Measurements from ENCODE around the gene ZNF552. TPM values are rescaled to one million over a fixed set of nuclear protein-coding genes. Genes with fewer than 3 reads are reported as not detected.

The ZNF552 gene
- total and polyA plus RNA-seq, 2 of the 8 experiments (the other 6 are each of a cell fraction or from before 2014, with no cell fraction given), result 5.9 to 11.6 TPM

DNA sequence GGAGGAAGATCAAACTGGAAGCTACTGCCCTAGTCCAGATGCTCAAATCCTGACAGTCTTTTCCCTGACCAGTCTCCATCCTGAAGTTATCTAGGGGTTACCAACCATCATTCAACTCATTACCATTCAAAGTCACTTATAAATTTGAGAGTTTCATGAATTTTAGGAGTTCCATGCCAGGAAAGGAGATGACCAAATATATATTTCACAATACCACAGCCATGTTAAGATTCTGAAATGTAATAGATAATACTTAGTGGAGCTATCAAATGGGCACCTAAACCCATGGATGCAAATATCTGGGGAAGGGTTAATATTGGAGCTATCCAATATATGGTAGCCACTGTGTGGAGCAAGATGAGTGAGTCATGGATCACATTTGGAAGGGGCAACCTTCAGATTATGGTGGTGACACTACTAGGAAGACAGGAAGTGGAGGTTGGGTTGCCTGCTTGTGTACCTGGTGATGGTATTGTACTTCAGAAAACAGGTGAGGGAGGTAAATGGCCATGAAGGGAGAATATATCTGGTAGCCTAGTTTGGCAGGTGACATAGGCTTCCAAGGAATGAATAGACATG lies 26.5 kb downstream of the ZNF552 start:
- Histone ChIP-seq H3K9me3 (ENCODE audit: insufficient read depth in 2 of 2, low read depth in 1 of 2, low read length in 1 of 2) (no peaks in the 10 kb centered on the region), H2BK15ac (ENCODE audit: low read length) (no peak overlapping the region), H4K91ac (replicated peaks; ENCODE audit: insufficient read length, low read length) (no peak overlapping the region), H3K14ac (ENCODE audit: insufficient read length) (no peak overlapping the region), H3K23me2 (ENCODE audit: low read depth, low read length) (no peaks in the 10 kb centered on the region), H2BK20ac (ENCODE audit: low read length) (no peak overlapping the region), H3K27ac (ENCODE audit: low read depth, low read length) (no peak overlapping the region), H3K4me1 (replicated peaks in 1 of 4; ENCODE audit: control insufficient read depth in 3 of 4, insufficient read depth in 4 of 4, low read length in 3 of 4) (peaks cover 0 to 2% (median 0%) of the 10 kb centered on the region in 4 experiments; a peak in 1 of 7 replicates), H2BK5ac (ENCODE audit: low read depth, low read length) (no peak overlapping the region), H2BK12ac (ENCODE audit: low read depth, low read length) (no peak overlapping the region), H2AK5ac (ENCODE audit: low read depth, low read length) (no peak overlapping the region), H3K79me2 (ENCODE audit: control insufficient read depth in 1 of 2, insufficient read depth in 2 of 2, low read length in 2 of 2) (peaks cover 3 to 4% of the 10 kb centered on the region in 2 experiments; a peak in 2 of 4 replicates), H3K9ac (replicated peaks in 1 of 4; ENCODE audit: extremely low read depth in 1 of 4, low read depth in 3 of 4, low read length in 3 of 4) (no peak overlapping the region), H3K4ac (replicated peaks; ENCODE audit: insufficient read length, low read depth, low read length) (no peak overlapping the region), H4K8ac (ENCODE audit: extremely low read depth, insufficient read depth, low read length) (no peak overlapping the region), H3K18ac (ENCODE audit: extremely low read depth, low read length) (no peak overlapping the region), H2BK120ac (replicated peaks; ENCODE audit: low read depth, low read length) (no peak overlapping the region), H3K27me3 (replicated peaks in 1 of 4; ENCODE audit: control insufficient read depth in 3 of 4, extremely low read depth in 1 of 4, insufficient read depth in 3 of 4, low read length in 3 of 4) (no peaks in the 10 kb centered on the region), H3K23ac (ENCODE audit: insufficient read length) (no peak overlapping the region), H2AFZ (ENCODE audit: low read length) (no peak overlapping the region), H3K4me2 (ENCODE audit: insufficient read depth in 1 of 2, low read depth in 2 of 2, low read length in 2 of 2) (no peak overlapping the region), H4K20me1 (replicated peaks in 1 of 2; ENCODE audit: control insufficient read depth in 1 of 2, insufficient read depth in 2 of 2, low read length in 2 of 2) (peaks cover 0 to 9% of the 10 kb centered on the region in 2 experiments), H3K56ac (replicated peaks; ENCODE audit: insufficient read length, low read depth, low read length) (no peak overlapping the region), H3K79me1 (ENCODE audit: low read depth, low read length) (no peaks in the 10 kb centered on the region; the same call in 1 of the 2 replicates), H3K4me3 (ENCODE audit: extremely low read depth in 1 of 4, insufficient read depth in 2 of 4, low read depth in 3 of 4, low read length in 4 of 4) (no peak overlapping the region), H3K36me3 (ENCODE audit: control insufficient read depth in 2 of 4, insufficient read depth in 4 of 4, low read length in 3 of 4) (peaks cover 0 to 7% (median 2%) of the 10 kb centered on the region in 4 experiments; a peak in 4 of 8 replicates), H4K5ac (ENCODE audit: insufficient read length, low read depth, low read length) (no peak overlapping the region)
- POLR2A ChIA-PET (ENCODE audit: partially characterized antibody), result interaction anchor here (0.6 kb wide), 1 partner anchor 45 kb away, joined by 5 read pairs; no protein-coding TSS in a partner anchor
- FAIRE-seq (no peak), DNase-seq (ENCODE audit: low read depth in 1 of 2, low spot score in 2 of 2) (no peak)
- CTCF ChIA-PET (ENCODE audit: partially characterized antibody), result no interaction called here
- TF ChIP-seq NANOG (IDR thresholded peaks at IDR 0.05; ENCODE audit: insufficient read depth, low read depth, low read length, poor library complexity, severe bottlenecking) (no peak), CHD1 (IDR thresholded peaks at IDR 0.05; ENCODE audit: low read depth, low read length) (no peak), SUZ12 (IDR thresholded peaks at IDR 0.05; ENCODE audit: low read length) (no peak), TAF7 (optimal IDR thresholded peaks at IDR 0.05; ENCODE audit: borderline replicate concordance, low read depth, low read length) (no peak), EZH2 (IDR thresholded peaks at IDR 0.05; ENCODE audit: low read depth, low read length, severe bottlenecking) (no peak), POU5F1 (IDR thresholded peaks at IDR 0.05; ENCODE audit: low read depth, low read length) (no peak), RAD21 (IDR thresholded peaks at IDR 0.05 in 1 of 2, conservative IDR thresholded peaks at IDR 0.05 in 1 of 2; ENCODE audit: low read depth in 2 of 2, low read length in 2 of 2) (no peak), POLR2A (IDR thresholded peaks at IDR 0.05; ENCODE audit: control extremely low read depth in 1 of 2, low read depth in 2 of 2, low read length in 2 of 2) (no peak), NRF1 (IDR thresholded peaks at IDR 0.05; ENCODE audit: low read depth, low read length) (no peak), SIX5 (IDR thresholded peaks at IDR 0.05; ENCODE audit: low read depth, low read length) (no peak), KDM4A (IDR thresholded peaks at IDR 0.05; ENCODE audit: low read depth, low read length, severe bottlenecking) (no peak)
- TF ChIP-seq, protein P1, sequence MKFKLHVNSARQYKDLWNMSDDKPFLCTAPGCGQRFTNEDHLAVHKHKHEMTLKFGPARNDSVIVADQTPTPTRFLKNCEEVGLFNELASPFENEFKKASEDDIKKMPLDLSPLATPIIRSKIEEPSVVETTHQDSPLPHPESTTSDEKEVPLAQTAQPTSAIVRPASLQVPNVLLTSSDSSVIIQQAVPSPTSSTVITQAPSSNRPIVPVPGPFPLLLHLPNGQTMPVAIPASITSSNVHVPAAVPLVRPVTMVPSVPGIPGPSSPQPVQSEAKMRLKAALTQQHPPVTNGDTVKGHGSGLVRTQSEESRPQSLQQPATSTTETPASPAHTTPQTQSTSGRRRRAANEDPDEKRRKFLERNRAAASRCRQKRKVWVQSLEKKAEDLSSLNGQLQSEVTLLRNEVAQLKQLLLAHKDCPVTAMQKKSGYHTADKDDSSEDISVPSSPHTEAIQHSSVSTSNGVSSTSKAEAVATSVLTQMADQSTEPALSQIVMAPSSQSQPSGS (IDR thresholded peaks at IDR 0.05; ENCODE audit: low read length), result no peak
